Peyer's patch (tissue), 4 donors: ENCODE data around the gene CCNJL. TPM values are rescaled to one million over a fixed set of nuclear protein-coding genes. Genes with fewer than 3 reads are reported as not detected.
A peak's percentile ranks its signal among the peaks of the same experiment; 100 is the strongest.

ENCODE experiments used
- DNase-seq, 3 donors: peaks; one replicate each; pipeline ENCODE4 v3.0.0-alpha.2; 2017 to 2019
- H3K27ac ChIP-seq, 4 donors: fragments of 200-600 bp; sonication (generic); one replicate each; pipeline ENCODE4 v1.5.1; 2016 to 2019
- H3K27me3 ChIP-seq, 2 donors: fragments of 200-600 bp; sonication (generic); one replicate each; pipeline ENCODE4 v1.5.1; 2019
- H3K36me3 ChIP-seq, 3 donors: fragments of 200-600 bp; sonication (generic); one replicate each; pipeline ENCODE4 v1.5.1; 2016 to 2019
- H3K4me1 ChIP-seq, 4 donors: fragments of 200-600 bp; sonication (generic); one replicate each; pipeline ENCODE4 v1.5.1; 2016 to 2019
- H3K4me3 ChIP-seq, 4 donors: fragments of 200-600 bp; sonication (generic); 1 replicate in 3 of 4; 2 replicates in 1 of 4; pipeline ENCODE4 v1.5.1; 2016 to 2019; ENCODE audit warnings: mild to moderate bottlenecking in 1 of 4
- H3K9me3 ChIP-seq, 4 donors: fragments of 200-600 bp; sonication (generic); one replicate each; pipeline ENCODE4 v1.5.1; 2016 to 2019; ENCODE audit warnings: mild to moderate bottlenecking in 1 of 4
- CTCF ChIP-seq, 6 experiments: fragments of 450-650 bp in 4 of 6; fragments of 200-600 bp in 2 of 6; sonication (generic) in 1 of 6; IDR thresholded peaks; one replicate each; pipeline ENCODE4 v1.5.1; 2017 to 2019; ENCODE audit warnings: antibody characterized with exemption in 6 of 6, mild to moderate bottlenecking in 3 of 6, moderate library complexity in 1 of 6
- POLR2A ChIP-seq, 2 donors: fragments of 450-650 bp; IDR thresholded peaks; one replicate each; pipeline ENCODE4 v1.5.1; 2017; ENCODE audit warnings: antibody characterized with exemption in 2 of 2, mild to moderate bottlenecking in 2 of 2, moderate library complexity in 2 of 2
- total RNA-seq, 4 donors: library from RNA; depleted of rRNA; stranded (reverse); fragments of >200 nt; gene quantifications; one replicate each; pipeline ENCODE4 v1.1.0, GENCODE V29; 2016

Gene CCNJL
- total RNA-seq, 4 donors from 2014 or later: 6.9 to 15.1 (median 12.6) TPM

DNA sequence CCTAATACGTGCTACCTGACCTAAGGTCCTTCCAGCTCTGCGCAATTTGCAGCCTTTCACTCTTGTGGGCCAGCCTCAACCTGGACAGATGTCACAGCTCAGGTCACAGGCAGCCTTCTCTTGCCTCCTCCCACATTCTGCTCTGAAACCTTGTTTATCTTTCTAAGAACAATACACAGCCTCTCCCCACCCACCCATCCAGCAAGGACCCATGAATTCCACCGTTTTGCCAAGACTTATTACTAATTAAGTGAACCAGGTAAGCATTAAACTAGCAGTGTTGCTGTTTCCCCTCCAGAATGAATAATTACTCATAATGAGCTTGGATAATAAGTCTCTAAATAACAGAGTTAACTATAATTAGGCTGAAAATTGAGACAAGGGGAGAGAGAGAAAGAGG is 72.0 kb downstream of the CCNJL start:
- no peaks in the 10 kb centered on the region for H3K9me3 ChIP-seq
- no peaks in the 10 kb centered on the region for H3K4me1 ChIP-seq
- H3K27ac ChIP-seq: no peak overlapping the region

GRCh38 chr5:160237571-160238093 is 74.7 kb downstream of the CCNJL start:
- no peaks in the 10 kb centered on the region for H3K36me3 ChIP-seq
- no peak overlapping the region for H3K4me3 ChIP-seq
- H3K27ac ChIP-seq: no peak overlapping the region
- no peaks in the 10 kb centered on the region for H3K9me3 ChIP-seq
- H3K4me1 ChIP-seq: peaks cover 0 to 5% (median 0%) of the 10 kb centered on the region in 4 donors
- no peak for DNase-seq
- no peak for TF ChIP-seq CTCF (IDR thresholded peaks at IDR 0.05)
- TF ChIP-seq POLR2A (IDR thresholded peaks at IDR 0.05): peak in 1 of 2 donors; percentile 1
- no peaks in the 10 kb centered on the region for H3K27me3 ChIP-seq

More for the DNA sequence above, 72.0 kb downstream of the CCNJL start:
- DNase-seq: no peak
- no peak for TF ChIP-seq CTCF (IDR thresholded peaks at IDR 0.05)
- peak in 1 of 2 donors; percentile 9 for TF ChIP-seq POLR2A (IDR thresholded peaks at IDR 0.05)
- no peaks in the 10 kb centered on the region for H3K27me3 ChIP-seq
- H3K4me3 ChIP-seq: no peak overlapping the region
- H3K36me3 ChIP-seq: no peaks in the 10 kb centered on the region

GRCh38 chr5:160235731-160236130 is 76.6 kb downstream of the CCNJL start:
- H3K4me1 ChIP-seq: peaks cover 0 to 5% (median 0%) of the 10 kb centered on the region in 4 donors
- no peak for TF ChIP-seq POLR2A (IDR thresholded peaks at IDR 0.05)
- TF ChIP-seq CTCF (IDR thresholded peaks at IDR 0.05): no peak
- no peak overlapping the region for H3K27ac ChIP-seq
- H3K27me3 ChIP-seq: no peaks in the 10 kb centered on the region
- H3K36me3 ChIP-seq: no peaks in the 10 kb centered on the region
- H3K4me3 ChIP-seq: no peak overlapping the region
- no peak for DNase-seq
- no peaks in the 10 kb centered on the region for H3K9me3 ChIP-seq

- H3K4me3 ChIP-seq: peak overlapping the region in 2 of 4 donors; percentile 6 to 37
- H3K4me1 ChIP-seq: peaks cover 0 to 5% (median 0%) of the 10 kb centered on the region in 4 donors
- H3K9me3 ChIP-seq: no peaks in the 10 kb centered on the region
- peak overlapping the region in 1 of 4 donors; percentile 26 for H3K27ac ChIP-seq
- H3K36me3 ChIP-seq: no peaks in the 10 kb centered on the region
- no peak for TF ChIP-seq POLR2A (IDR thresholded peaks at IDR 0.05)
- TF ChIP-seq CTCF (IDR thresholded peaks at IDR 0.05): no peak
- DNase-seq: no peak
- H3K27me3 ChIP-seq: no peaks in the 10 kb centered on the region
Measured at GRCh38 chr5:160233215-160233614, 79.1 kb downstream of the CCNJL start.

DNA sequence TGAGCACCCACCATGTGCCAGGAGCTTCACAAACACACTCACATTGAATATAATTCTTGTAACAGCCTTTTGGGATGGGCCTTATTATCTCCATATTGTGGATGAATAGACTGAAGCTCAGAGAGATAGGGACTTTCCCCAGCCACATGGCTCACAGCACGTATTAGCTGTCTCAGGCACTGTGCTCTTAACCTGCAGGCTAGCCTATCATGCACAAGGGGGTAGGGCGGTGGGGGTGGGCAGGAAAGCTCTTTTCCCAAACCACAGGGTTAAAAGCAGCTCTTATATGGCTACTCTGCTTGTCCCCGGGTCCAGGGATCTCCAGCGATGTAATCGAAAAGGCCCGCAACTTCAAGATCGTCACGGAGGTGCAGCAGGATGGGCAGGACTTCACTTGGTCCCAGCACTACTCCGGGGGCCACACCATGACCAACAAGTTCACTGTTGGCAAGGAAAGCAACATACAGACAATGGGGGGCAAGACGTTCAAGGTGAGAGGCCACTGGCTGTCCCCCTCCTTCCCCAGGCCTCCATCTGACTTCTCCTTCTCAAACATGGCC is 80.5 kb downstream of the CCNJL start:
- TF ChIP-seq POLR2A (IDR thresholded peaks at IDR 0.05) (peak in 1 of 2 donors; percentile 2), CTCF (IDR thresholded peaks at IDR 0.05) (no peak)
- H3K9me3 ChIP-seq: no peaks in the 10 kb centered on the region
- DNase-seq: no peak
- H3K36me3 ChIP-seq: no peaks in the 10 kb centered on the region
- H3K4me1 ChIP-seq: peaks cover 0 to 5% (median 0%) of the 10 kb centered on the region in 4 donors
- H3K27me3 ChIP-seq: no peaks in the 10 kb centered on the region
- H3K4me3 ChIP-seq: peak overlapping the region in 2 of 4 donors; percentile 37 to 50
- H3K27ac ChIP-seq: no peak overlapping the region
